Heart left ventricle (tissue), 16 donors: Measurements from ENCODE around the gene HOMER1. TPM values are rescaled to one million over a fixed set of nuclear protein-coding genes. Genes with fewer than 3 reads are reported as not detected.

ENCODE experiments used
- ATAC-seq, 4 donors: fragments of 200-7000 bp; cut with Tn5 transposase; one replicate each; pipeline ENCODE4 v1.9.1; 2020 to 2022; ENCODE audit warnings: moderate library complexity in 4 of 4, mild to moderate bottlenecking in 3 of 4, moderate number of reproducible peaks in 1 of 4
- DNase-seq, 5 donors: peaks; one replicate each; pipeline ENCODE4 v3.0.0-alpha.2; 2020
- H3K27ac ChIP-seq, 12 donors: fragments of 200-600 bp; sonication (generic) in 4 of 12; one replicate each; pipeline versions ENCODE4 v1.5.0 to v1.8.0; 2016 to 2022; ENCODE audit warnings: mild to moderate bottlenecking in 2 of 12
- H3K27me3 ChIP-seq, 9 donors: fragments of 200-600 bp; sonication (generic) in 2 of 9; one replicate each; pipeline versions ENCODE4 v1.5.1 to v1.8.0; 2016 to 2022; ENCODE audit warnings: mild to moderate bottlenecking in 3 of 9
- H3K36me3 ChIP-seq, 9 donors: fragments of 200-600 bp; sonication (generic) in 2 of 9; one replicate each; pipeline versions ENCODE4 v1.5.0 to v1.8.0; 2018 to 2022; ENCODE audit warnings: mild to moderate bottlenecking in 2 of 9
- H3K4me1 ChIP-seq, 12 donors: fragments of 200-600 bp; sonication (generic) in 4 of 12; one replicate each; pipeline versions ENCODE4 v1.5.0 to v1.8.0; 2016 to 2022; ENCODE audit warnings: mild to moderate bottlenecking in 3 of 12
- H3K4me3 ChIP-seq, 12 donors: fragments of 200-600 bp; sonication (generic) in 4 of 12; one replicate each; pipeline versions ENCODE4 v1.5.0 to v1.8.0; 2017 to 2022; ENCODE audit warnings: mild to moderate bottlenecking in 9 of 12, moderate library complexity in 4 of 12
- H3K9me3 ChIP-seq, 12 donors: fragments of 200-600 bp; sonication (generic) in 4 of 12; one replicate each; pipeline versions ENCODE4 v1.5.0 to v1.8.0; 2016 to 2022; ENCODE audit warnings: mild to moderate bottlenecking in 1 of 12
- POLR2A ChIP-seq, 2 donors: fragments of 450-650 bp; IDR thresholded peaks; one replicate each; pipeline ENCODE4 v1.6.1; 2017; ENCODE audit warnings: antibody characterized with exemption in 2 of 2, mild to moderate bottlenecking in 2 of 2, moderate library complexity in 2 of 2
- WGBS, 4 donors: extraction: QIAGEN DNeasy Blood & Tissue Kit in 2 of 4; methylation state at CpG; one replicate each; pipeline versions ENCODE4 v1.1.5 to v1.1.7; 2013 to 2018; 5-methylcytosine and 5-hydroxymethylcytosine counted together
- intact Hi-C, 10 donors: fragments of 100-400 bp; cut with DNase I; formaldehyde crosslinking; loops; one replicate each; pipeline versions ENCODE4 v1.11.1 to v1.14.2; 2022
- polyA plus RNA-seq, 2 donors: library from polyadenylated mRNA; stranded (reverse); fragments of 200-250 nt; gene quantifications; one replicate each; pipeline ENCODE4 v1.2.3, GENCODE V29; 2013
- total RNA-seq, 9 donors: library from RNA; depleted of rRNA in 2 of 9; stranded (reverse); fragments of >200 nt in 2 of 9; fragmentation: NEBNext Ultra II Directional in 3 of 9; extraction: Animal tissue kit (Norgen Biotek cat#: 25700) in 3 of 9; gene quantifications; one replicate each; pipeline versions ENCODE4 v1.1.0 to v1.2.4, GENCODE V29; 2016 to 2023
- TF ChIP-seq, protein P1 (sequence below), 12 donors: fragments of 200-600 bp; sonication (generic) in 4 of 12; IDR thresholded peaks; one replicate each; pipeline versions ENCODE4 v1.5.0 to v1.8.0; 2018 to 2022; ENCODE audit warnings: antibody characterized with exemption in 12 of 12, mild to moderate bottlenecking in 5 of 12
- donor health status: ischemic (EF 13 %, LVEDD 7.1; RV severe dilation, severe dysfunction).
- donor health status: healthy with polysubstance abuse.
- donor health status: DM: no; HTN: yes; CAD: no.
- donor health status: DM: no; HTN: no; CAD: no.
- donor health status: ischemic (EF 25% LVEDD 6.9; RV normal size, moderate dysfunction).
- donor health status: ischemic (EF 25% LVEDD 5.7; RV mildly dilated, moderate dysfunction).
- donor health status: healthy.
- donor health status: DM: yes; HTN: yes; CAD: no.
- donor health status: ischemic (EF 35%, LVEDD 5.7; RV mildly dilated, moderate dysfunction).
- donor health status: nonischemic (EF 11% LVEDD 7.7; RV severe dilation, severe dysfunction).
- donor health status: DM: yes; HTN: yes; CAD: no.
- donor health status: PGD.
- donor health status: ischemic (EF 29% LVEDD 5.4; RV normal size, mild dysfunction).
- donor health status: nonischemic (EF 23%, LVEDD 6.1; RV moderate dilation, normal function).

Gene HOMER1
- total and polyA plus RNA-seq, 11 donors: 12.1 to 83.5 (median 51.0) TPM

- Histone ChIP-seq H3K9me3 (no peaks in the 10 kb centered on the region), H3K36me3 (no peaks in the 10 kb centered on the region), H3K27ac (peak overlapping the region in 1 of 12 donors; percentile 2), H3K27me3 (no peaks in the 10 kb centered on the region), H3K4me1 (peaks cover 0 to 33% (median 3%) of the 10 kb centered on the region in 12 donors), H3K4me3 (no peak overlapping the region)
- TF ChIP-seq, protein P1, sequence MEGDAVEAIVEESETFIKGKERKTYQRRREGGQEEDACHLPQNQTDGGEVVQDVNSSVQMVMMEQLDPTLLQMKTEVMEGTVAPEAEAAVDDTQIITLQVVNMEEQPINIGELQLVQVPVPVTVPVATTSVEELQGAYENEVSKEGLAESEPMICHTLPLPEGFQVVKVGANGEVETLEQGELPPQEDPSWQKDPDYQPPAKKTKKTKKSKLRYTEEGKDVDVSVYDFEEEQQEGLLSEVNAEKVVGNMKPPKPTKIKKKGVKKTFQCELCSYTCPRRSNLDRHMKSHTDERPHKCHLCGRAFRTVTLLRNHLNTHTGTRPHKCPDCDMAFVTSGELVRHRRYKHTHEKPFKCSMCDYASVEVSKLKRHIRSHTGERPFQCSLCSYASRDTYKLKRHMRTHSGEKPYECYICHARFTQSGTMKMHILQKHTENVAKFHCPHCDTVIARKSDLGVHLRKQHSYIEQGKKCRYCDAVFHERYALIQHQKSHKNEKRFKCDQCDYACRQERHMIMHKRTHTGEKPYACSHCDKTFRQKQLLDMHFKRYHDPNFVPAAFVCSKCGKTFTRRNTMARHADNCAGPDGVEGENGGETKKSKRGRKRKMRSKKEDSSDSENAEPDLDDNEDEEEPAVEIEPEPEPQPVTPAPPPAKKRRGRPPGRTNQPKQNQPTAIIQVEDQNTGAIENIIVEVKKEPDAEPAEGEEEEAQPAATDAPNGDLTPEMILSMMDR (IDR thresholded peaks at IDR 0.05): no peak
- no peak for TF ChIP-seq POLR2A (IDR thresholded peaks at IDR 0.05)
- intact Hi-C loops: no loop called here
- DNase-seq (no peak), ATAC-seq (peak in 3 of 4 donors; percentile 19 to 39 (median 32))
- 50 to 67% (median 61%) methylated on average over 4 of the region's 4 CpGs for WGBS, 4 donors
Measured at GRCh38 chr5:79475152-79475466, 38.8 kb downstream of the HOMER1 start.

DNA sequence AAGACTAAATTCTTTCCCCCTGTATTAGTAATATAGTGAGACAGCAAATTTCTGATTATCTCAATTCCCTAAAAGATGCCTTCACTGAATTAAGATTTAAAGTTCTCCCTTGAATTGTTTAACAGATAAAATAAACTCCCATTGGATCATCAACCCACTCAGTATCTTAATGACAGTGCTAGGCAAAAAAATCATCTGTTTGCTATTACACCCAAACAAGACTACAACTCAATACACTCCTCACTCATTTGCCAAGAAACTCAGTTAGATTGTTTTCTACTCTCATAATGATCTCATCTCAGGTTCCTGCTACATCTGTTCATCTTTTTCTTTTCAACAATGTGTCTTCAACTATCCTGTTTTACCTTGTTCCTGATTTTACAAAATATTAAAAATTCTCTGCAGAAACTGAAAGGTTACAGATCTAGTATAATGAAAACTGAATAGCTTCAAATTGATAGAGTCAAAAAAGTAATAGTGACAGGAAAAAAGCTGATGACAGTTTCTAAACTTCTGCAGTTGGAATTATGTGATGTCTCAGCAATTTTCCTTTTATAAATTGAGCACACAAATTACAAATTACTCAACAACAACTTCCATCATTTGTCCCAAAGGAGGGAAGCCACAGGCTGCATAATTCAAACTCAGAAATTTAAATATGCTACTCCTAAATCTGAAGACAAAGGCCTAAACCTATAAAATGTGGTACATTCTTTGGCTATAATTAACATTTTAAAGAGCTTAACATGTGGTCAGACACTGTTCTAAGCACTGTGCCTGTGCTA, 39.4 kb downstream of the HOMER1 start:
- TF ChIP-seq, protein P1 (IDR thresholded peaks at IDR 0.05): no peak
- TF ChIP-seq POLR2A (IDR thresholded peaks at IDR 0.05): no peak
- Histone ChIP-seq H3K27ac (peak overlapping the region in 1 of 12 donors; percentile 2), H3K4me1 (peaks cover 0 to 33% (median 3%) of the 10 kb centered on the region in 12 donors), H3K4me3 (no peak overlapping the region), H3K36me3 (no peaks in the 10 kb centered on the region), H3K27me3 (no peaks in the 10 kb centered on the region), H3K9me3 (no peaks in the 10 kb centered on the region)
- intact Hi-C loops: loop anchor here in 2 of 10 donors (5.0 kb wide), 1 partner anchor 38 kb away; the partner anchor contains the start of gene HOMER1 (in 2 of the 2)
- peak in 1 of 4 donors; percentile 6 for ATAC-seq
- no peak for DNase-seq

DNA sequence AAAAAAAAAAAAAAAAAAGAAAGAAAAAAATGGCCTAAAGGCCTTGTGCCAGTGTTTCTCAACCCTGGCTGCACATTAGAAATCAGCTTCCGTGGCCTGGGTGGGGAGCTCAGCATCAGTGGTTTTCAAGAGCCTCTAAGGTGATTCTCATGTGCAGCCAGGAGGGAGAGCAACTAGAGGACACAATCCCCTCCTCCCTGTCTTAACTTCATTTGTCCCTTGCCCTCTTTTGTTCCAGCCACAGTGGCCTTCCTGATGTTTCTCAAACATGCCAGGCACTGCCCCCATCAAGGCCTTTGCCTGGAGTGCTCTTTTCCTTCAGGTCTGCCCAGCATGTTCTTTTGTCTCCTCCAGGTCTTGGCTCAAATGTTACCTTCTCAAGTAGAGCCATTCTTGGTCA, 42.4 kb downstream of the HOMER1 start:
- Histone ChIP-seq H3K27ac (no peak overlapping the region), H3K4me3 (no peak overlapping the region), H3K9me3 (no peaks in the 10 kb centered on the region), H3K27me3 (no peaks in the 10 kb centered on the region), H3K4me1 (peaks cover 0 to 30% (median 3%) of the 10 kb centered on the region in 12 donors), H3K36me3 (no peaks in the 10 kb centered on the region)
- intact Hi-C loops: loop anchor here in 2 of 10 donors (5.0 kb wide), 1 partner anchor 41 kb away; the partner anchor contains the start of gene HOMER1 (in 2 of the 2)
- 45 to 57% (median 52%) methylated on average over 1 of the region's 1 CpG for WGBS, 4 donors
- ATAC-seq: no peak
- no peak for TF ChIP-seq POLR2A (IDR thresholded peaks at IDR 0.05)
- TF ChIP-seq, protein P1 (IDR thresholded peaks at IDR 0.05): no peak
- DNase-seq: no peak

DNA sequence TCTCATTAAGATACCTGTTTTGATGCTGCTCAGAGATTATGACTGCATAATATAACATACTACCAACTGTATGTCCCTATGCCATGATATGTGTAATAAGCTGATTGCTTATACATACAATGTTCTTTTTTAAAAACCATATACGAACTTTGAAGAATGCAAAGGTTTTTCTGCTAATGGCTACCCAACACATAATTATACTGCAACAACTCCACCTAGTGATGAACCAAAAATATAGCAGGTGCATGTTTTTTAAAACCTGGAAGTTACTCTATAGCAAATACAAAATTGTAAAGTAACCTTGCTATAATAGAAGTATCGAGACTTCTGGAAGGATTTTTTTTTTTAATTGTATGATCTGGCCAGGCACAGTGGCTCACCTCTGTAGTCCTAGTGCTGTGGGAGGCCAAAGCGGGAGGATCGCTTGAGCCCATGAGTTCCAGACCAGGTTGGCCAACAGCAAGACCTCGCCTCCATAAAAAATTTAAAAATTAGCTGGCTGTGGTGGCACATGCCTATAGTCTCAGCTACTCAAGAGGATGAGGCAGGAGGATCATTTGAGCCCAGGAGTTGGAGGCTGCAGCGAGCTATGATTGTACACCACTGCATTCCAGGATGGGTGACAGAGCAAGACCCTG, 49.1 kb downstream of the HOMER1 start:
- intact Hi-C loops: loop anchor here (2.0 to 10.0 kb wide), 7 partner anchors 50 to 443 kb away; partner anchors contain the start of gene HOMER1 (in 1 of the 10)
- Histone ChIP-seq H3K27me3 (no peaks in the 10 kb centered on the region), H3K36me3 (no peaks in the 10 kb centered on the region), H3K4me1 (peaks cover 0 to 22% (median 2%) of the 10 kb centered on the region in 12 donors), H3K9me3 (no peaks in the 10 kb centered on the region), H3K27ac (no peak overlapping the region), H3K4me3 (no peak overlapping the region)
- WGBS, 4 donors: 66 to 71% (median 68%) methylated on average over 6 of the region's 6 CpGs
- DNase-seq (no peak), ATAC-seq (peak in 2 of 4 donors; percentile 36 to 56)
- TF ChIP-seq, protein P1 (IDR thresholded peaks at IDR 0.05): peak; percentile 26 to 69 (median 55)
- no peak for TF ChIP-seq POLR2A (IDR thresholded peaks at IDR 0.05)
